ENCODE data around the gene TMEM243. TPM values are rescaled to one million over a fixed set of nuclear protein-coding genes. Genes with fewer than 3 reads are reported as not detected.

The TMEM243 gene
- total and polyA plus RNA-seq, 2 of the 13 experiments (the other 11 are each of a cell fraction or from before 2014, with no cell fraction given) = 25.1 to 31.2 TPM

DNA sequence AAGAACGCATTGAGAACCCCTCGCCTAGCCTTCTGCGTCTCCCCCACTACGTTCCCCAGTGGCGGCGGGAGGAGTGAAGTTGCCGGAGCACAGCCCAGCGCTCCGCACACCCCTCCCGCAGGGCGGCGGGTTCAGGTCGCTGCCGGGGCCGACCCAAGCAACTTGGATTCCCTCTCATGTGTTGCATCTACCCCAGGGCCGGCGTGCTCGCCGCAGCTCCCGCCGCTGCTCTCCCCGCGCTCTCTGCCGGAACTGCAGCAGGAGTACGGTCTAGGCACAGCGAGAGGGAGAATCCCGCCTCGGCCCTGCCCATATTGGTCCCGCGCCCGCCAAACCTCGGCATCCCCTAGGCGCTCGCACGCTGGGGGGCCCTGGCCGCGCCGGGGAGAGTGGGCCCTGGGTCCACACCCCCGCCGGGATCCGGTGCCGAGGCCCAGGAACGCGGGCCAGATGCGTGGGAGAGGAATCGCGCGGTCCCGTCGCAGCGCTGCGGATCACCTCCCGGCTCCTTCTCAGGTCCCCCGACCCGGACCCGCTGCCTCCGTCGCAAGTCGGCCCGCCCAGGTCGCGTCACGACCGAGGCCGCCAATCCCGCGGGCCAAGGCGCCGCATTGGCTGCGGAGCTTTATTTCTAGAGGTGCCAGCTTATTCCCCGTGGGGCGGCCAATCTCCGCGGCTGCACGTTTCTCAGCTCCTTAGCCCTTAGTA is 648 bp upstream of the TMEM243 start (continued):
- TF ChIP-seq, protein P1, sequence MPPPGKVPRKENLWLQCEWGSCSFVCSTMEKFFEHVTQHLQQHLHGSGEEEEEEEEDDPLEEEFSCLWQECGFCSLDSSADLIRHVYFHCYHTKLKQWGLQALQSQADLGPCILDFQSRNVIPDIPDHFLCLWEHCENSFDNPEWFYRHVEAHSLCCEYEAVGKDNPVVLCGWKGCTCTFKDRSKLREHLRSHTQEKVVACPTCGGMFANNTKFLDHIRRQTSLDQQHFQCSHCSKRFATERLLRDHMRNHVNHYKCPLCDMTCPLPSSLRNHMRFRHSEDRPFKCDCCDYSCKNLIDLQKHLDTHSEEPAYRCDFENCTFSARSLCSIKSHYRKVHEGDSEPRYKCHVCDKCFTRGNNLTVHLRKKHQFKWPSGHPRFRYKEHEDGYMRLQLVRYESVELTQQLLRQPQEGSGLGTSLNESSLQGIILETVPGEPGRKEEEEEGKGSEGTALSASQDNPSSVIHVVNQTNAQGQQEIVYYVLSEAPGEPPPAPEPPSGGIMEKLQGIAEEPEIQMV (CRISPR knock-in tag; IDR thresholded peaks at IDR 0.05; ENCODE audit: low read depth) = 0 out of 2 replicates have a peak, but pooled peaks have one; percentile 37
- no peak for TF ChIP-seq PRPF4 (IDR thresholded peaks at IDR 0.05; ENCODE audit: low read depth, low read length, poor library complexity, severe bottlenecking)
- peak; percentile 65; the same call in 1 of the 2 replicates for TF ChIP-seq KDM2A (CRISPR knock-in tag; IDR thresholded peaks at IDR 0.05; ENCODE audit: borderline replicate concordance, low read depth)
- TF ChIP-seq MXD4 (CRISPR knock-in tag; IDR thresholded peaks at IDR 0.05) = 0 out of 2 replicates have a peak, but pooled peaks have one; percentile 28
- TF ChIP-seq HNF4A (CRISPR knock-in tag; IDR thresholded peaks at IDR 0.05) = no peak
- TF ChIP-seq, protein P2, sequence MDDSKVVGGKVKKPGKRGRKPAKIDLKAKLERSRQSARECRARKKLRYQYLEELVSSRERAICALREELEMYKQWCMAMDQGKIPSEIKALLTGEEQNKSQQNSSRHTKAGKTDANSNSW (CRISPR knock-in tag; IDR thresholded peaks at IDR 0.05; ENCODE audit: borderline replicate concordance) = no peak
- TF ChIP-seq, protein P3, sequence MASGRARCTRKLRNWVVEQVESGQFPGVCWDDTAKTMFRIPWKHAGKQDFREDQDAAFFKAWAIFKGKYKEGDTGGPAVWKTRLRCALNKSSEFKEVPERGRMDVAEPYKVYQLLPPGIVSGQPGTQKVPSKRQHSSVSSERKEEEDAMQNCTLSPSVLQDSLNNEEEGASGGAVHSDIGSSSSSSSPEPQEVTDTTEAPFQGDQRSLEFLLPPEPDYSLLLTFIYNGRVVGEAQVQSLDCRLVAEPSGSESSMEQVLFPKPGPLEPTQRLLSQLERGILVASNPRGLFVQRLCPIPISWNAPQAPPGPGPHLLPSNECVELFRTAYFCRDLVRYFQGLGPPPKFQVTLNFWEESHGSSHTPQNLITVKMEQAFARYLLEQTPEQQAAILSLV (CRISPR knock-in tag; IDR thresholded peaks at IDR 0.05; ENCODE audit: borderline replicate concordance) = no peak
- TF ChIP-seq NRL (CRISPR knock-in tag; IDR thresholded peaks at IDR 0.05; ENCODE audit: borderline replicate concordance) = peak; percentile 46; the same call in 1 of the 2 replicates
- TF ChIP-seq, protein P4, sequence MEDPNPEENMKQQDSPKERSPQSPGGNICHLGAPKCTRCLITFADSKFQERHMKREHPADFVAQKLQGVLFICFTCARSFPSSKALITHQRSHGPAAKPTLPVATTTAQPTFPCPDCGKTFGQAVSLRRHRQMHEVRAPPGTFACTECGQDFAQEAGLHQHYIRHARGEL (CRISPR knock-in tag; IDR thresholded peaks at IDR 0.05) = 0 out of 2 replicates have a peak, but pooled peaks have one; percentile 59
- peak; percentile 83; the same call in 1 of the 2 replicates for TF ChIP-seq ZNF333 (CRISPR knock-in tag; IDR thresholded peaks at IDR 0.05; ENCODE audit: borderline replicate concordance)
- peak; percentile 50 for TF ChIP-seq ZNF883 (CRISPR knock-in tag; IDR thresholded peaks at IDR 0.05; ENCODE audit: not compliant biosample characterization)
- peak; percentile 50; the same call in 1 of the 2 replicates for TF ChIP-seq ZNF768 (CRISPR knock-in tag; IDR thresholded peaks at IDR 0.05)
- TF ChIP-seq ZNF224 (CRISPR knock-in tag; IDR thresholded peaks at IDR 0.05) = peak; percentile 45; the same call in 1 of the 2 replicates
- TF ChIP-seq ZNF749 (CRISPR knock-in tag; IDR thresholded peaks at IDR 0.05; ENCODE audit: borderline replicate concordance) = no peak
- peak; percentile 85 for TF ChIP-seq NFYB (CRISPR knock-in tag; IDR thresholded peaks at IDR 0.05)
- TF ChIP-seq, protein P5, sequence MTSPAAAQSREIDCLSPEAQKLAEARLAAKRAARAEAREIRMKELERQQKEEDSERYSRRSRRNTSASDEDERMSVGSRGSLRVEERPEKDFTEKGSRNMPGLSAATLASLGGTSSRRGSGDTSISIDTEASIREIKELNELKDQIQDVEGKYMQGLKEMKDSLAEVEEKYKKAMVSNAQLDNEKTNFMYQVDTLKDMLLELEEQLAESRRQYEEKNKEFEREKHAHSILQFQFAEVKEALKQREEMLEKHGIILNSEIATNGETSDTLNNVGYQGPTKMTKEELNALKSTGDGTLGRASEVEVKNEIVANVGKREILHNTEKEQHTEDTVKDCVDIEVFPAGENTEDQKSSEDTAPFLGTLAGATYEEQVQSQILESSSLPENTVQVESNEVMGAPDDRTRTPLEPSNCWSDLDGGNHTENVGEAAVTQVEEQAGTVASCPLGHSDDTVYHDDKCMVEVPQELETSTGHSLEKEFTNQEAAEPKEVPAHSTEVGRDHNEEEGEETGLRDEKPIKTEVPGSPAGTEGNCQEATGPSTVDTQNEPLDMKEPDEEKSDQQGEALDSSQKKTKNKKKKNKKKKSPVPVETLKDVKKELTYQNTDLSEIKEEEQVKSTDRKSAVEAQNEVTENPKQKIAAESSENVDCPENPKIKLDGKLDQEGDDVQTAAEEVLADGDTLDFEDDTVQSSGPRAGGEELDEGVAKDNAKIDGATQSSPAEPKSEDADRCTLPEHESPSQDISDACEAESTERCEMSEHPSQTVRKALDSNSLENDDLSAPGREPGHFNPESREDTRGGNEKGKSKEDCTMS (CRISPR knock-in tag; conservative IDR thresholded peaks at IDR 0.05) = no peak
- TF ChIP-seq RFX5 (IDR thresholded peaks at IDR 0.05; ENCODE audit: low read depth, low read length) = no peak
- TF ChIP-seq KDM3A (CRISPR knock-in tag; IDR thresholded peaks at IDR 0.05; ENCODE audit: low read depth) = no peak
- TF ChIP-seq CHD4 (IDR thresholded peaks at IDR 0.05; ENCODE audit: borderline replicate concordance, low read length) = no peak
- TF ChIP-seq KAT7 (CRISPR knock-in tag; IDR thresholded peaks at IDR 0.05; ENCODE audit: borderline replicate concordance) = no peak; the same call in 1 of the 2 replicates
- TF ChIP-seq ZNF766 (CRISPR knock-in tag; IDR thresholded peaks at IDR 0.05; ENCODE audit: borderline replicate concordance) = no peak
- 0 out of 2 replicates have a peak, but pooled peaks have one; percentile 19 for TF ChIP-seq KAT8 (CRISPR knock-in tag; IDR thresholded peaks at IDR 0.05)
- TF ChIP-seq ZMYM4 (CRISPR knock-in tag; IDR thresholded peaks at IDR 0.05) = peak; percentile 84
- peak; percentile 37; the same call in 1 of the 2 replicates for TF ChIP-seq ZNF451 (CRISPR knock-in tag; IDR thresholded peaks at IDR 0.05)
- TF ChIP-seq ZNF557 (CRISPR knock-in tag; IDR thresholded peaks at IDR 0.05) = no peak
